Mesenchymal stem cell (in vitro differentiated cells and primary cell): Measurements from ENCODE around the gene RHOJ.

ENCODE experiments used
- DNase-seq: peaks from one replicate; pipeline ENCODE4 v3.0.0-alpha.2; 2013
- H2AFZ ChIP-seq: one replicate; pipeline ENCODE4 v1.6.1; 2013; ENCODE audit warnings: low read depth, mild to moderate bottlenecking, control low read depth, inconsistent platforms, low read length, moderate library complexity
- H2AK5ac ChIP-seq: 2 replicates; pipeline ENCODE4 v1.6.1; 2013; ENCODE audit warnings: low read length, moderate library complexity, mild to moderate bottlenecking, inconsistent platforms; ENCODE audit not compliant: severe bottlenecking
- H2BK120ac ChIP-seq: one replicate; pipeline ENCODE4 v1.6.1; 2013; ENCODE audit warnings: low read depth, mild to moderate bottlenecking, inconsistent platforms, low read length, moderate library complexity
- H2BK12ac ChIP-seq, 2 experiments: one replicate each; pipeline ENCODE4 v1.6.1; 2013; ENCODE audit warnings: inconsistent platforms in 2 of 2, low read length in 2 of 2, mild to moderate bottlenecking in 2 of 2, moderate library complexity in 2 of 2, control low read depth in 1 of 2
- H2BK15ac ChIP-seq: one replicate; pipeline ENCODE4 v1.6.1; 2013; ENCODE audit warnings: mild to moderate bottlenecking, low read depth, inconsistent platforms; ENCODE audit not compliant: poor library complexity, severe bottlenecking
- H2BK5ac ChIP-seq: 2 replicates; pipeline ENCODE4 v1.6.1; 2013; ENCODE audit warnings: low read depth, mild to moderate bottlenecking, low read length, control low read depth, inconsistent platforms; ENCODE audit not compliant: poor library complexity, severe bottlenecking
- H3K14ac ChIP-seq, 2 experiments: one replicate each; pipeline ENCODE4 v1.6.1; 2013; ENCODE audit warnings: inconsistent platforms in 2 of 2, low read length in 2 of 2, control low read depth in 1 of 2, mild to moderate bottlenecking in 1 of 2, moderate library complexity in 1 of 2
- H3K18ac ChIP-seq, 2 experiments: one replicate each; pipeline ENCODE4 v1.6.1; 2013; ENCODE audit warnings: inconsistent platforms in 2 of 2, low read length in 2 of 2, control low read depth in 1 of 2, low read depth in 1 of 2, mild to moderate bottlenecking in 1 of 2
- H3K23ac ChIP-seq, 2 experiments: one replicate each; pipeline ENCODE4 v1.6.1; 2013; ENCODE audit warnings: inconsistent platforms in 2 of 2, low read length in 2 of 2, mild to moderate bottlenecking in 2 of 2, moderate library complexity in 2 of 2, control low read depth in 1 of 2
- H3K27ac ChIP-seq: 2 replicates; pipeline ENCODE4 v1.5.1; 2013; ENCODE audit warnings: mild to moderate bottlenecking, moderate library complexity, low read length, control low read depth, inconsistent platforms; ENCODE audit not compliant: poor library complexity, severe bottlenecking
- H3K27me3 ChIP-seq, 2 experiments: 2 replicates each; pipeline versions ENCODE4 v1.6.1 to v1.7.0; 2013; ENCODE audit warnings: low read length in 2 of 2, mild to moderate bottlenecking in 2 of 2, moderate library complexity in 2 of 2, control low read depth in 1 of 2, inconsistent platforms in 1 of 2; ENCODE audit not compliant: control insufficient read depth in 1 of 2, insufficient read depth in 1 of 2
- H3K36me3 ChIP-seq, 2 experiments: 2 replicates each; pipeline versions ENCODE4 v1.6.1 to v1.7.0; 2013; ENCODE audit warnings: low read length in 2 of 2, control low read depth in 1 of 2, inconsistent platforms in 1 of 2, low read depth in 1 of 2, mild to moderate bottlenecking in 1 of 2; ENCODE audit not compliant: insufficient read depth in 2 of 2, control insufficient read depth in 1 of 2
- H3K4ac ChIP-seq, 2 experiments: one replicate each; pipeline ENCODE4 v1.6.1; 2013; ENCODE audit warnings: inconsistent platforms in 2 of 2, low read length in 2 of 2, mild to moderate bottlenecking in 2 of 2, moderate library complexity in 2 of 2, control low read depth in 1 of 2, low read depth in 1 of 2
- H3K4me1 ChIP-seq: 2 replicates; pipeline ENCODE4 v1.6.1; 2013; ENCODE audit warnings: low read depth, low read length, control low read depth; ENCODE audit not compliant: control insufficient read depth, insufficient read depth
- H3K4me2 ChIP-seq: 2 replicates; pipeline ENCODE4 v1.6.1; 2013; ENCODE audit warnings: low read length, mild to moderate bottlenecking, inconsistent platforms; ENCODE audit not compliant: poor library complexity, severe bottlenecking
- H3K4me3 ChIP-seq, 2 experiments: 2 replicates each; pipeline versions ENCODE4 v1.5.1 to v1.7.0; 2013; ENCODE audit warnings: low read length in 2 of 2, mild to moderate bottlenecking in 2 of 2, control low read depth in 1 of 2, low read depth in 1 of 2; ENCODE audit not compliant: insufficient read depth in 1 of 2
- H3K79me1 ChIP-seq: replicated peaks from 2 replicates; pipeline ENCODE4 v1.6.1; 2013; ENCODE audit warnings: mild to moderate bottlenecking, control low read depth, low read length, inconsistent platforms; ENCODE audit not compliant: poor library complexity, severe bottlenecking
- H3K9ac ChIP-seq: 2 replicates; pipeline ENCODE4 v1.7.0; 2013; ENCODE audit warnings: mild to moderate bottlenecking, low read length, moderate library complexity
- H3K9me3 ChIP-seq: 2 replicates; pipeline ENCODE4 v1.7.0; 2013; ENCODE audit warnings: mild to moderate bottlenecking, low read length; ENCODE audit not compliant: control insufficient read depth
- H4K8ac ChIP-seq: one replicate; pipeline ENCODE4 v1.6.1; 2013; ENCODE audit warnings: inconsistent platforms, mild to moderate bottlenecking, low read length, moderate library complexity
- H4K91ac ChIP-seq: one replicate; pipeline ENCODE4 v1.6.1; 2013; ENCODE audit warnings: mild to moderate bottlenecking, low read length, inconsistent platforms
- WGBS: methylation state at CpG from one replicate; pipeline ENCODE4 v1.1.7; 2013; ENCODE audit warnings: mixed read lengths; 5-methylcytosine and 5-hydroxymethylcytosine counted together

RHOJ gene

GRCh38 chr14:63220526-63220925 is 16.3 kb downstream of the RHOJ start:
- no peak overlapping the region for H4K91ac ChIP-seq
- DNase-seq: no peak
- 89% methylated on average over 3 of the region's 3 CpGs for WGBS

GRCh38 chr14:63223596-63223995 is 19.4 kb downstream of the RHOJ start:
- Histone ChIP-seq H3K27ac (no peak overlapping the region), H3K27me3 (no peaks in the 10 kb centered on the region), H4K91ac (no peak overlapping the region), H2AFZ (no peak overlapping the region), H3K23ac (no peak overlapping the region), H3K4me2 (no peak overlapping the region), H2BK12ac (no peak overlapping the region), H3K4ac (no peak overlapping the region), H4K8ac (no peak overlapping the region), H3K14ac (no peak overlapping the region), H2BK5ac (no peak overlapping the region), H2BK15ac (no peak overlapping the region), H3K36me3 (peaks cover 0 to 3% of the 10 kb centered on the region in 2 experiments), H2AK5ac (no peak overlapping the region), H3K4me3 (no peak overlapping the region), H2BK120ac (no peak overlapping the region), H3K18ac (no peak overlapping the region), H3K9ac (no peak overlapping the region), H3K9me3 (no peaks in the 10 kb centered on the region), H3K79me1 (peaks cover 27% of the 10 kb centered on the region), H3K4me1 (peaks cover 1% of the 10 kb centered on the region)
- WGBS: 84% methylated on average over 3 of the region's 3 CpGs
- no peak for DNase-seq

More at GRCh38 chr14:63220526-63220925, 16.3 kb downstream of the RHOJ start:
- Histone ChIP-seq H2AFZ (no peak overlapping the region), H3K27ac (no peak overlapping the region), H3K27me3 (no peaks in the 10 kb centered on the region), H3K4me2 (no peak overlapping the region), H3K79me1 (peaks cover 23% of the 10 kb centered on the region), H2BK15ac (no peak overlapping the region), H2BK5ac (no peak overlapping the region), H2BK12ac (no peak overlapping the region), H3K4me3 (no peak overlapping the region), H3K4ac (no peak overlapping the region), H3K14ac (no peak overlapping the region), H3K9ac (no peak overlapping the region), H3K23ac (no peak overlapping the region), H3K9me3 (no peaks in the 10 kb centered on the region), H2AK5ac (no peak overlapping the region), H3K18ac (no peak overlapping the region), H3K36me3 (peaks cover 0 to 3% of the 10 kb centered on the region in 2 experiments), H4K8ac (no peak overlapping the region), H2BK120ac (no peak overlapping the region), H3K4me1 (peaks cover 1% of the 10 kb centered on the region)

- Histone ChIP-seq H3K36me3 (peaks cover 0 to 3% of the 10 kb centered on the region in 2 experiments), H2AFZ (no peak overlapping the region), H2BK12ac (no peak overlapping the region), H3K14ac (no peak overlapping the region), H2BK15ac (no peak overlapping the region), H3K27ac (no peak overlapping the region), H3K4me3 (no peak overlapping the region), H3K4me1 (peaks cover 1% of the 10 kb centered on the region), H3K4ac (no peak overlapping the region), H2BK120ac (no peak overlapping the region), H3K9me3 (no peaks in the 10 kb centered on the region), H2AK5ac (no peak overlapping the region), H4K91ac (no peak overlapping the region), H4K8ac (no peak overlapping the region), H3K9ac (no peak overlapping the region), H3K4me2 (no peak overlapping the region), H2BK5ac (no peak overlapping the region), H3K27me3 (no peaks in the 10 kb centered on the region), H3K18ac (no peak overlapping the region), H3K23ac (no peak overlapping the region), H3K79me1 (peaks cover 27% of the 10 kb centered on the region)
- WGBS: 79% methylated on average over 4 of the region's 4 CpGs
- no peak for DNase-seq
Observed at GRCh38 chr14:63224196-63224595, 20.0 kb downstream of the RHOJ start.

- Histone ChIP-seq H3K27me3 (no peaks in the 10 kb centered on the region), H3K4me3 (no peak overlapping the region), H3K14ac (no peak overlapping the region), H3K4me2 (no peak overlapping the region), H3K9ac (no peak overlapping the region), H3K27ac (no peak overlapping the region), H2AK5ac (no peak overlapping the region), H3K79me1 (peaks cover 18% of the 10 kb centered on the region), H2BK5ac (no peak overlapping the region), H3K23ac (no peak overlapping the region), H2BK120ac (no peak overlapping the region), H3K36me3 (no peaks in the 10 kb centered on the region), H2BK15ac (no peak overlapping the region), H3K4me1 (peaks cover 1% of the 10 kb centered on the region), H2BK12ac (no peak overlapping the region), H3K9me3 (no peaks in the 10 kb centered on the region), H4K91ac (no peak overlapping the region), H2AFZ (no peak overlapping the region), H3K4ac (no peak overlapping the region), H4K8ac (no peak overlapping the region), H3K18ac (no peak overlapping the region)
- no peak for DNase-seq
- WGBS: 100% methylated on average over 1 of the region's 2 CpGs
Observed at GRCh38 chr14:63228217-63228616, 24.0 kb downstream of the RHOJ start.
